ENCODE measurements around the gene RBPJ. TPM values are rescaled to one million over a fixed set of nuclear protein-coding genes. Genes with fewer than 3 reads are reported as not detected.

The RBPJ gene
- total RNA-seq, 2 experiments from 2014 or later, result 150 to 151 TPM

GRCh38 chr4:26343038-26343398, 22.2 kb downstream of the RBPJ start:
- CTCF ChIA-PET, result interaction anchor here (8.4 kb wide), 1 partner anchor 13 kb away, joined by 58 read pairs; no protein-coding TSS in a partner anchor
- no peak overlapping the region for H3K27ac Mint-ChIP-seq
- H3K27me3 Mint-ChIP-seq, result no peaks in the 10 kb centered on the region
- no peak for DNase-seq
- peaks cover 9% of the 10 kb centered on the region for H3K36me3 Mint-ChIP-seq (ENCODE audit: low read depth)
- H3K4me3 Mint-ChIP-seq, result no peak overlapping the region
- H3K4me1 Mint-ChIP-seq (ENCODE audit: low read depth), result peaks cover 52% of the 10 kb centered on the region
- POLR2A ChIA-PET, result no interaction called here
- no peak for TF ChIP-seq CTCF (IDR thresholded peaks at IDR 0.05)
- ATAC-seq, result no peak
- intact Hi-C loops (cut with micrococcal nuclease), result no loop called here
- H3K9me3 Mint-ChIP-seq, result no peaks in the 10 kb centered on the region

GRCh38 chr4:26344901-26345564, 24.2 kb downstream of the RBPJ start:
- ATAC-seq (no peak), DNase-seq (no peak)
- TF ChIP-seq CTCF (IDR thresholded peaks at IDR 0.05), result no peak
- Mint-ChIP-seq H3K9me3 (no peaks in the 10 kb centered on the region), H3K27ac (no peak overlapping the region), H3K4me1 (ENCODE audit: low read depth) (peaks cover 66% of the 10 kb centered on the region), H3K4me3 (no peak overlapping the region), H3K27me3 (no peaks in the 10 kb centered on the region), H3K36me3 (ENCODE audit: low read depth) (peaks cover 9% of the 10 kb centered on the region)
- CTCF ChIA-PET, result interaction anchor here (0.6 to 8.4 kb wide), 6 partner anchors 9 to 357 kb away, joined by 3 to 58 read pairs (median 6); no protein-coding TSS in a partner anchor
- intact Hi-C loops (cut with micrococcal nuclease), result no loop called here
- POLR2A ChIA-PET, result interaction anchor here (0.6 to 0.7 kb wide), 2 partner anchors 33 to 251 kb away, joined by 3 read pairs; no protein-coding TSS in a partner anchor

GRCh38 chr4:26345565-26345938, 24.7 kb downstream of the RBPJ start:
- ChIA-PET POLR2A (interaction anchor here (0.6 kb wide), 1 partner anchor 251 kb away, joined by 3 read pairs; no protein-coding TSS in a partner anchor), CTCF (interaction anchor here (0.6 to 8.4 kb wide), 3 partner anchors 16 to 357 kb away, joined by 3 to 58 read pairs (median 8); no protein-coding TSS in a partner anchor)
- ATAC-seq (no peak), DNase-seq (no peak)
- H3K27ac Mint-ChIP-seq, result no peak overlapping the region
- H3K9me3 Mint-ChIP-seq, result no peaks in the 10 kb centered on the region
- H3K4me1 Mint-ChIP-seq (ENCODE audit: low read depth), result peaks cover 66% of the 10 kb centered on the region
- H3K27me3 Mint-ChIP-seq, result no peaks in the 10 kb centered on the region
- peaks cover 9% of the 10 kb centered on the region for H3K36me3 Mint-ChIP-seq (ENCODE audit: low read depth)
- TF ChIP-seq CTCF (IDR thresholded peaks at IDR 0.05), result no peak
- H3K4me3 Mint-ChIP-seq, result no peak overlapping the region
- intact Hi-C loops (cut with micrococcal nuclease), result no loop called here

- no peak for ATAC-seq
- no peak overlapping the region for H3K4me3 Mint-ChIP-seq
- no peak overlapping the region for H3K27ac Mint-ChIP-seq
- intact Hi-C loops (cut with micrococcal nuclease), result no loop called here
- peaks cover 9% of the 10 kb centered on the region for H3K36me3 Mint-ChIP-seq (ENCODE audit: low read depth)
- DNase-seq, result no peak
- POLR2A ChIA-PET, result no interaction called here
- H3K4me1 Mint-ChIP-seq (ENCODE audit: low read depth), result peaks cover 64% of the 10 kb centered on the region
- CTCF ChIA-PET, result interaction anchor here (3.0 to 8.4 kb wide), 2 partner anchors 17 to 358 kb away, joined by 8 to 58 read pairs; no protein-coding TSS in a partner anchor
- TF ChIP-seq CTCF (IDR thresholded peaks at IDR 0.05), result no peak
- H3K27me3 Mint-ChIP-seq, result no peaks in the 10 kb centered on the region
- H3K9me3 Mint-ChIP-seq, result no peaks in the 10 kb centered on the region
These were observed 25.4 kb downstream of the RBPJ start for GRCh38 chr4:26346203-26346620.

GRCh38 chr4:26349496-26349895, 28.7 kb downstream of the RBPJ start:
- Mint-ChIP-seq H3K9me3 (no peaks in the 10 kb centered on the region), H3K36me3 (ENCODE audit: low read depth) (peaks cover 12% of the 10 kb centered on the region), H3K4me3 (no peak overlapping the region), H3K27me3 (no peaks in the 10 kb centered on the region), H3K4me1 (ENCODE audit: low read depth) (peaks cover 61% of the 10 kb centered on the region), H3K27ac (no peak overlapping the region)
- ChIA-PET POLR2A (no interaction called here), CTCF (interaction anchor here (0.6 to 8.4 kb wide), 7 partner anchors 13 to 1526 kb away, joined by 3 to 58 read pairs (median 3); no protein-coding TSS in a partner anchor)
- ATAC-seq, result no peak
- intact Hi-C loops (cut with micrococcal nuclease), result no loop called here
- no peak for DNase-seq
- no peak for TF ChIP-seq CTCF (IDR thresholded peaks at IDR 0.05)
